HepG2 (cell line): ENCODE data around the gene HCRTR1. TPM values are rescaled to one million over a fixed set of nuclear protein-coding genes. Genes with fewer than 3 reads are reported as not detected.

Experiments
- EHMT2 ChIP-seq: fragments of 200-600 bp; sonication (generic); IDR thresholded peaks from 2 replicates; pipeline ENCODE4 v1.7.0; 2017; ENCODE audit warnings: antibody characterized with exemption, low read depth, low read length, borderline replicate concordance
- GZF1 ChIP-seq: sonication (generic); formaldehyde crosslinking; IDR thresholded peaks from 2 replicates; pipeline ENCODE4 v1.5.1; 2020; ENCODE audit warnings: mild to moderate bottlenecking, missing genetic modification reagents
- HNF4A ChIP-seq: sonication (generic); formaldehyde crosslinking; IDR thresholded peaks from 2 replicates; pipeline ENCODE4 v1.4.0; 2020; ENCODE audit warnings: missing genetic modification reagents
- NFIB ChIP-seq: sonication (generic); formaldehyde crosslinking; IDR thresholded peaks from 2 replicates; pipeline ENCODE4 v1.9.0; 2021; ENCODE audit warnings: missing genetic modification reagents, mild to moderate bottlenecking, borderline replicate concordance
- PHF8 ChIP-seq: sonication (generic); formaldehyde crosslinking; IDR thresholded peaks from 2 replicates; pipeline ENCODE4 v1.5.0; 2020; ENCODE audit warnings: missing genetic modification reagents
- PITX1 ChIP-seq: sonication (generic); formaldehyde crosslinking; IDR thresholded peaks from 2 replicates; pipeline ENCODE4 v1.5.1; 2020; ENCODE audit warnings: mild to moderate bottlenecking, missing genetic modification reagents
- SIN3B ChIP-seq: fragments of 150-350 bp; IDR thresholded peaks from 2 replicates; pipeline ENCODE4 v1.6.1; 2014; ENCODE audit warnings: low read length
- SRSF9 ChIP-seq: fragments of 200-400 bp; formaldehyde crosslinking; IDR thresholded peaks from 2 replicates; pipeline ENCODE4 v1.6.1; 2018; ENCODE audit warnings: borderline replicate concordance, mild to moderate bottlenecking, low read depth, low read length; ENCODE audit not compliant: insufficient read depth, poor library complexity, severe bottlenecking
- XBP1 ChIP-seq: sonication (generic); formaldehyde crosslinking; IDR thresholded peaks from 2 replicates; pipeline ENCODE4 v1.5.0; 2020; ENCODE audit warnings: missing genetic modification reagents
- ZNF136 ChIP-seq: sonication (generic); formaldehyde crosslinking; IDR thresholded peaks from 2 replicates; pipeline ENCODE4 v1.8.1; 2022; ENCODE audit warnings: low read depth, mild to moderate bottlenecking, moderate library complexity, missing genetic modification reagents
- ZNF224 ChIP-seq: sonication (generic); formaldehyde crosslinking; IDR thresholded peaks from 2 replicates; pipeline ENCODE4 v1.5.0; 2020; ENCODE audit warnings: mild to moderate bottlenecking, missing genetic modification reagents
- ZNF253 ChIP-seq: sonication (generic); formaldehyde crosslinking; IDR thresholded peaks from 2 replicates; pipeline ENCODE4 v1.8.0; 2022; ENCODE audit warnings: mild to moderate bottlenecking, missing genetic modification reagents, borderline replicate concordance
- ZNF337 ChIP-seq: sonication (generic); formaldehyde crosslinking; IDR thresholded peaks from 2 replicates; pipeline ENCODE4 v1.5.1; 2020; ENCODE audit warnings: missing genetic modification reagents, low read depth, mild to moderate bottlenecking, borderline replicate concordance
- ZNF33A ChIP-seq: sonication (generic); formaldehyde crosslinking; IDR thresholded peaks from 2 replicates; pipeline ENCODE4 v1.5.1; 2020; ENCODE audit warnings: missing genetic modification reagents, mild to moderate bottlenecking, moderate library complexity, borderline replicate concordance
- ZNF709 ChIP-seq: sonication (generic); formaldehyde crosslinking; IDR thresholded peaks from 2 replicates; pipeline ENCODE4 v1.5.0; 2020; ENCODE audit warnings: mild to moderate bottlenecking, missing genetic modification reagents
- polyA plus RNA-seq, 8 experiments: library from polyadenylated mRNA; depleted of rRNA in 3 of 8; stranded (reverse) in 7 of 8; unstranded in 1 of 8; fragments of >200 nt; fragmentation: Illumina TruSeq in 4 of 8; extraction: Trizol in 4 of 8; gene quantifications; 2 replicates each; pipeline versions ENCODE4 v1.2.1 to v1.2.3, GENCODE V29; 2011 to 2016; ENCODE audit warnings: low read depth in 4 of 8, missing spikeins in 1 of 8, mixed read lengths in 1 of 8; ENCODE audit not compliant: insufficient read depth in 1 of 8
- total RNA-seq, 5 experiments: library from RNA; depleted of rRNA; stranded (reverse); fragments of >200 nt; fragmentation: Illumina TruSeq; extraction: Trizol; gene quantifications; 2 replicates each; pipeline ENCODE4 v1.2.3, GENCODE V29; 2016; ENCODE audit warnings: low read depth in 1 of 5
- TF ChIP-seq, protein P1 (sequence below): sonication (generic); formaldehyde crosslinking; IDR thresholded peaks from 2 replicates; pipeline ENCODE4 v1.4.0; 2020; ENCODE audit warnings: missing genetic modification reagents
- TF ChIP-seq, protein P2 (sequence below): sonication (generic); formaldehyde crosslinking; IDR thresholded peaks from 2 replicates; pipeline ENCODE4 v1.5.1; 2020; ENCODE audit warnings: missing genetic modification reagents, mild to moderate bottlenecking, borderline replicate concordance
- TF ChIP-seq, protein P3 (sequence below): sonication (generic); formaldehyde crosslinking; IDR thresholded peaks from 2 replicates; pipeline ENCODE4 v1.9.0; 2022; ENCODE audit warnings: missing genetic modification reagents, mild to moderate bottlenecking, borderline replicate concordance
- TF ChIP-seq, protein P4 (sequence below): IDR thresholded peaks from 2 replicates; pipeline ENCODE4 v1.6.1; 2016; ENCODE audit warnings: missing biosample characterization, missing genetic modification reagents, low read depth

The HCRTR1 gene
- total and polyA plus RNA-seq, 2 of the 13 experiments (the other 11 are each of a cell fraction or from before 2014, with no cell fraction given), result not detected

DNA sequence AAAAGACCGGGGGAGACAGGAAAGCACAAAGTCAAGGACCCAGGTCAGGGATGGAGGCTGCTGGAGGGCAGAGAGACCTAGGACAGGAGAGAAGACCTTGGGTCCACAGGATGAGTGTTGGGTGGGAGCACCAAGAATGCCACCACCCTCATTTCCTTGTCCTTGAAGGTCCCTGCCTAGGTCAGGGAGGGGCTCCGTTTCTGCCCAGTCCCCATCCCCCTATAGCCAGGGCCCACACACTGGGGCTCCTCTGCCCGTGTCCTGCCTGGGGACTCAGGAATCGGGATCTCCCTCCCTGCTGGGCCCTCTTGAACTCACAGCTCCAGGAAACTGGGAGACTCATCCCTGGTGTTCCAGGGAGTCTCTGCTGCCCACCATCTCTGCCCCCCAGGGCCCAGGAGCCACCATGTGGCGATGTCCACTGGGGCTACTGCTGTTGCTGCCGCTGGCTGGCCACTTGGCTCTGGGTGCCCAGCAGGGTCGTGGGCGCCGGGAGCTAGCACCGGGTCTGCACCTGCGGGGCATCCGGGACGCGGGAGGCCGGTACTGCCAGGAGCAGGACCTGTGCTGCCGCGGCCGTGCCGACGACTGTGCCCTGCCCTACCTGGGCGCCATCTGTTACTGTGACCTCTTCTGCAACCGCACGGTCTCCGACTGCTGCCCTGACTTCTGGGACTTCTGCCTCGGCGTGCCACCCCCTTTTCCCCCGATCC lies 40.6 kb upstream of the HCRTR1 start (continued):
- TF ChIP-seq PHF8 (CRISPR knock-in tag) (peak; percentile 24; the same call in 1 of the 2 replicates), ZNF224 (CRISPR knock-in tag) (no peak), SIN3B (no peak), HNF4A (CRISPR knock-in tag) (no peak), ZNF337 (CRISPR knock-in tag) (0 out of 2 replicates have a peak, but pooled peaks have one; percentile 24), NFIB (CRISPR knock-in tag) (no peak), ZNF253 (no peak), ZNF33A (CRISPR knock-in tag) (no peak), ZNF709 (CRISPR knock-in tag) (no peak), SRSF9 (no peak), GZF1 (CRISPR knock-in tag) (peak; percentile 70; the same call in 1 of the 2 replicates), EHMT2 (no peak), ZNF136 (CRISPR knock-in tag) (no peak), PITX1 (CRISPR knock-in tag) (no peak), XBP1 (no peak)
- TF ChIP-seq, protein P1, sequence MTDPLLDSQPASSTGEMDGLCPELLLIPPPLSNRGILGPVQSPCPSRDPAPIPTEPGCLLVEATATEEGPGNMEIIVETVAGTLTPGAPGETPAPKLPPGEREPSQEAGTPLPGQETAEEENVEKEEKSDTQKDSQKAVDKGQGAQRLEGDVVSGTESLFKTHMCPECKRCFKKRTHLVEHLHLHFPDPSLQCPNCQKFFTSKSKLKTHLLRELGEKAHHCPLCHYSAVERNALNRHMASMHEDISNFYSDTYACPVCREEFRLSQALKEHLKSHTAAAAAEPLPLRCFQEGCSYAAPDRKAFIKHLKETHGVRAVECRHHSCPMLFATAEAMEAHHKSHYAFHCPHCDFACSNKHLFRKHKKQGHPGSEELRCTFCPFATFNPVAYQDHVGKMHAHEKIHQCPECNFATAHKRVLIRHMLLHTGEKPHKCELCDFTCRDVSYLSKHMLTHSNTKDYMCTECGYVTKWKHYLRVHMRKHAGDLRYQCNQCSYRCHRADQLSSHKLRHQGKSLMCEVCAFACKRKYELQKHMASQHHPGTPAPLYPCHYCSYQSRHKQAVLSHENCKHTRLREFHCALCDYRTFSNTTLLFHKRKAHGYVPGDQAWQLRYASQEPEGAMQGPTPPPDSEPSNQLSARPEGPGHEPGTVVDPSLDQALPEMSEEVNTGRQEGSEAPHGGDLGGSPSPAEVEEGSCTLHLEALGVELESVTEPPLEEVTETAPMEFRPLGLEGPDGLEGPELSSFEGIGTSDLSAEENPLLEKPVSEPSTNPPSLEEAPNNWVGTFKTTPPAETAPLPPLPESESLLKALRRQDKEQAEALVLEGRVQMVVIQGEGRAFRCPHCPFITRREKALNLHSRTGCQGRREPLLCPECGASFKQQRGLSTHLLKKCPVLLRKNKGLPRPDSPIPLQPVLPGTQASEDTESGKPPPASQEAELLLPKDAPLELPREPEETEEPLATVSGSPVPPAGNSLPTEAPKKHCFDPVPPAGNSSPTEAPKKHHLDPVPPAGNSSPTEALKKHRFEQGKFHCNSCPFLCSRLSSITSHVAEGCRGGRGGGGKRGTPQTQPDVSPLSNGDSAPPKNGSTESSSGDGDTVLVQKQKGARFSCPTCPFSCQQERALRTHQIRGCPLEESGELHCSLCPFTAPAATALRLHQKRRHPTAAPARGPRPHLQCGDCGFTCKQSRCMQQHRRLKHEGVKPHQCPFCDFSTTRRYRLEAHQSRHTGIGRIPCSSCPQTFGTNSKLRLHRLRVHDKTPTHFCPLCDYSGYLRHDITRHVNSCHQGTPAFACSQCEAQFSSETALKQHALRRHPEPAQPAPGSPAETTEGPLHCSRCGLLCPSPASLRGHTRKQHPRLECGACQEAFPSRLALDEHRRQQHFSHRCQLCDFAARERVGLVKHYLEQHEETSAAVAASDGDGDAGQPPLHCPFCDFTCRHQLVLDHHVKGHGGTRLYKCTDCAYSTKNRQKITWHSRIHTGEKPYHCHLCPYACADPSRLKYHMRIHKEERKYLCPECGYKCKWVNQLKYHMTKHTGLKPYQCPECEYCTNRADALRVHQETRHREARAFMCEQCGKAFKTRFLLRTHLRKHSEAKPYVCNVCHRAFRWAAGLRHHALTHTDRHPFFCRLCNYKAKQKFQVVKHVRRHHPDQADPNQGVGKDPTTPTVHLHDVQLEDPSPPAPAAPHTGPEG (CRISPR knock-in tag), result no peak
- TF ChIP-seq, protein P2, sequence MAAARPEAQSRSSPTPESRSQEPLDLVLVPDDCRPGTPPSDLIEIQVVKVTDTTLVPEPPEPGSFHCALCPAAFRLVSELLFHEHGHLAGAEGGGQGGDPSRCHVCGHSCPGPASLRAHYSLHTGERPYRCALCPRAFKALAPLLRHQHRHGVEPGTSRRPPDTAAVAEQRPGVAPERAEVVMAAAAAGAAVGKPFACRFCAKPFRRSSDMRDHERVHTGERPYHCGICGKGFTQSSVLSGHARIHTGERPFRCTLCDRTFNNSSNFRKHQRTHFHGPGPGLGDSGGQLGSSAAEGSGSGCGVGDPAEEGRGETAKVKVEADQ (CRISPR knock-in tag), result no peak
- TF ChIP-seq, protein P3, sequence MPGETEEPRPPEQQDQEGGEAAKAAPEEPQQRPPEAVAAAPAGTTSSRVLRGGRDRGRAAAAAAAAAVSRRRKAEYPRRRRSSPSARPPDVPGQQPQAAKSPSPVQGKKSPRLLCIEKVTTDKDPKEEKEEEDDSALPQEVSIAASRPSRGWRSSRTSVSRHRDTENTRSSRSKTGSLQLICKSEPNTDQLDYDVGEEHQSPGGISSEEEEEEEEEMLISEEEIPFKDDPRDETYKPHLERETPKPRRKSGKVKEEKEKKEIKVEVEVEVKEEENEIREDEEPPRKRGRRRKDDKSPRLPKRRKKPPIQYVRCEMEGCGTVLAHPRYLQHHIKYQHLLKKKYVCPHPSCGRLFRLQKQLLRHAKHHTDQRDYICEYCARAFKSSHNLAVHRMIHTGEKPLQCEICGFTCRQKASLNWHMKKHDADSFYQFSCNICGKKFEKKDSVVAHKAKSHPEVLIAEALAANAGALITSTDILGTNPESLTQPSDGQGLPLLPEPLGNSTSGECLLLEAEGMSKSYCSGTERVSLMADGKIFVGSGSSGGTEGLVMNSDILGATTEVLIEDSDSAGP (CRISPR knock-in tag), result no peak
- TF ChIP-seq, protein P4, sequence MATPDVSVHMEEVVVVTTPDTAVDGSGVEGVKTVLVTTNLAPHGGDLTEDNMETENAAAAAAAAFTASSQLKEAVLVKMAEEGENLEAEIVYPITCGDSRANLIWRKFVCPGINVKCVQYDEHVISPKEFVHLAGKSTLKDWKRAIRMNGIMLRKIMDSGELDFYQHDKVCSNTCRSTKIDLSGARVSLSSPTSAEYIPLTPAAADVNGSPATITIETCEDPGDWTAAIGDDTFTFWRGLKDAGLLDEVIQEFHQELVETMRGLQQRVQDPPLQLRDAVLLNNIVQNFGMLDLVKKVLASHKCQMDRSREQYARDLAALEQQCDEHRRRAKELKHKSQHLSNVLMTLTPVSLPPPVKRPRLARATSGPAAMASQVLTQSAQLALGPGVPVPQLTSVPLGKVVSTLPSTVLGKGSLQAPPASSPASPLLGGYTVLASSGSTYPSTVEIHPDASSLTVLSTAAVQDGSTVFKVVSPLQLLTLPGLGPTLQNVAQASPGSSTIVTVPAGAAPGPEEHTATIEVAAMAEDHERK, result no peak
